HepG2 (cell line): ENCODE measurements around the gene ARL2. TPM values are rescaled to one million over a fixed set of nuclear protein-coding genes. Genes with fewer than 3 reads are reported as not detected.

Experiments
- IRX3 ChIP-seq: sonication (generic); formaldehyde crosslinking; IDR thresholded peaks from 2 replicates; pipeline ENCODE4 v1.8.1; 2023; ENCODE audit warnings: mild to moderate bottlenecking, low read depth, missing genetic modification reagents, borderline replicate concordance
- ISL2 ChIP-seq: sonication (generic); formaldehyde crosslinking; IDR thresholded peaks from 2 replicates; pipeline ENCODE4 v1.5.0; 2020; ENCODE audit warnings: missing genetic modification reagents
- MATR3 ChIP-seq: sonication (generic); formaldehyde crosslinking; IDR thresholded peaks from 2 replicates; pipeline ENCODE4 v1.4.0; 2020; ENCODE audit warnings: missing genetic modification reagents
- RAD21 ChIP-seq: fragments of 450-650 bp; formaldehyde crosslinking; IDR thresholded peaks from 2 replicates; pipeline ENCODE4 v1.5.0; 2020; ENCODE audit warnings: mild to moderate bottlenecking
- TSC22D2 ChIP-seq: sonication (generic); formaldehyde crosslinking; IDR thresholded peaks from 2 replicates; pipeline ENCODE4 v1.5.1; 2020; ENCODE audit warnings: missing genetic modification reagents, mild to moderate bottlenecking, borderline replicate concordance
- ZKSCAN5 ChIP-seq: sonication (generic); formaldehyde crosslinking; IDR thresholded peaks from 2 replicates; pipeline ENCODE4 v1.5.1; 2020; ENCODE audit warnings: mild to moderate bottlenecking, missing genetic modification reagents
- ZNF446 ChIP-seq: sonication (generic); formaldehyde crosslinking; IDR thresholded peaks from 2 replicates; pipeline ENCODE4 v1.5.0; 2020; ENCODE audit warnings: mild to moderate bottlenecking, missing genetic modification reagents
- ZNF761 ChIP-seq: sonication (generic); formaldehyde crosslinking; conservative IDR thresholded peaks from 2 replicates; pipeline ENCODE4 v1.4.0; 2020; ENCODE audit warnings: mild to moderate bottlenecking, missing genetic modification reagents
- ZSCAN22 ChIP-seq: sonication (generic); formaldehyde crosslinking; IDR thresholded peaks from 2 replicates; pipeline ENCODE4 v1.4.0; 2020; ENCODE audit warnings: mild to moderate bottlenecking, missing genetic modification reagents
- polyA plus RNA-seq, 8 experiments: library from polyadenylated mRNA; depleted of rRNA in 3 of 8; stranded (reverse) in 7 of 8; unstranded in 1 of 8; fragments of >200 nt; fragmentation: Illumina TruSeq in 4 of 8; extraction: Trizol in 4 of 8; gene quantifications; 2 replicates each; pipeline versions ENCODE4 v1.2.1 to v1.2.3, GENCODE V29; 2011 to 2016; ENCODE audit warnings: low read depth in 4 of 8, missing spikeins in 1 of 8, mixed read lengths in 1 of 8; ENCODE audit not compliant: insufficient read depth in 1 of 8
- total RNA-seq, 5 experiments: library from RNA; depleted of rRNA; stranded (reverse); fragments of >200 nt; fragmentation: Illumina TruSeq; extraction: Trizol; gene quantifications; 2 replicates each; pipeline ENCODE4 v1.2.3, GENCODE V29; 2016; ENCODE audit warnings: low read depth in 1 of 5
- TF ChIP-seq, protein P1 (sequence below): sonication (generic); formaldehyde crosslinking; IDR thresholded peaks from 2 replicates; pipeline ENCODE4 v1.5.1; 2020; ENCODE audit warnings: mild to moderate bottlenecking, missing genetic modification reagents
- TF ChIP-seq, protein P2 (sequence below): fragments of 450-650 bp; IDR thresholded peaks from 2 replicates; pipeline ENCODE4 v1.6.1; 2016
- TF ChIP-seq, protein P3 (sequence below): sonication (generic); formaldehyde crosslinking; IDR thresholded peaks from 2 replicates; pipeline ENCODE4 v1.8.0; 2022; ENCODE audit warnings: low read depth, missing genetic modification reagents
- TF ChIP-seq, protein P4 (sequence below), 2 experiments: sonication (generic) in 1 of 2; formaldehyde crosslinking in 1 of 2; IDR thresholded peaks; 2 replicates each; pipeline versions ENCODE4 v1.4.0 to v1.6.1; 2018 to 2020; ENCODE audit warnings: missing genetic modification reagents in 2 of 2, borderline replicate concordance in 1 of 2, low read depth in 1 of 2, mild to moderate bottlenecking in 1 of 2, missing biosample characterization in 1 of 2
- TF ChIP-seq, protein P5 (sequence below): sonication (generic); formaldehyde crosslinking; IDR thresholded peaks from 2 replicates; pipeline ENCODE4 v1.4.0; 2020; ENCODE audit warnings: missing genetic modification reagents, borderline replicate concordance

Gene ARL2
- total and polyA plus RNA-seq, 2 of the 13 experiments (the other 11 are each of a cell fraction or from before 2014, with no cell fraction given), result 82.9 to 84.4 TPM

DNA sequence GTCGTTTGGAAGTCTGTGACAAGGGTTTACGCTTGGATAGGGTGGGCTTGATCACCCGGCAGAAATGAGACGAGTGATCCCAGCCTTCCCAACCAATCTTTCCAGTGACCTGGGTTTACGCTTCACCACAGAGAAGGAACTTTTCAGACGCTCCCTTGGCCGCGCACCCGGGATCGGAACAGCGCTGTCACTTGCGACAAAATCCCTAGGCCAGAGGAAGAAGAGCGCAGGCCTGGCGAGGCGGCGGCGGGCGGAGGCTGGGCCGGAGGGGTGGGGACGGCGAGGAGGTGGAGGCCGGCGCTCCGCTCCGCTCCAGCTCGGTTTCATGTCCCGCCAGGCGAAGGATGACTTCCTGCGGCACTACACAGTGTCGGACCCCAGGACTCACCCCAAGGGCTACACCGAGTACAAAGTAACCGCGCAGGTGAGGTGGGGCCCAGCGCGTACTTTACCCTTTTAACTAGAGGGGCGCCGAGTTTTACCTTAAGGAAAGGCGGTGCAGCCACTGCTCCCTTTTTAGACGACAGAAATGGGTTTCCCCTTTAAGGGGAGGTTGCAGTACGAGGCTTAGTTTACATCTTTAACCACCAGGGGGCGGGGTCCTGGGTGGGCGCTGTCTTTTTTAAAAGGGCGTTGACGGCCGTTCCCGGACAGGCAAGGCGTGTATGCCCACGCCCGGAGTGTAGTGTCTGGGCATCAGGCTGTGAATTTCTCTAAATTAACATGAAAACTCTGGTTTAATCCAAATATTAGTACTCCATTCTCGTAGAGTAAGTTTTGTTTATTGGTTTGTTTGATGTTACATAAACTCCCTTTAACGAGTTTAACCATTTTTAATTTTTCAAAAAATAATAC lies 13.5 kb downstream of the ARL2 start, which contains the start of gene SNX15 (continued):
- TF ChIP-seq, protein P1, sequence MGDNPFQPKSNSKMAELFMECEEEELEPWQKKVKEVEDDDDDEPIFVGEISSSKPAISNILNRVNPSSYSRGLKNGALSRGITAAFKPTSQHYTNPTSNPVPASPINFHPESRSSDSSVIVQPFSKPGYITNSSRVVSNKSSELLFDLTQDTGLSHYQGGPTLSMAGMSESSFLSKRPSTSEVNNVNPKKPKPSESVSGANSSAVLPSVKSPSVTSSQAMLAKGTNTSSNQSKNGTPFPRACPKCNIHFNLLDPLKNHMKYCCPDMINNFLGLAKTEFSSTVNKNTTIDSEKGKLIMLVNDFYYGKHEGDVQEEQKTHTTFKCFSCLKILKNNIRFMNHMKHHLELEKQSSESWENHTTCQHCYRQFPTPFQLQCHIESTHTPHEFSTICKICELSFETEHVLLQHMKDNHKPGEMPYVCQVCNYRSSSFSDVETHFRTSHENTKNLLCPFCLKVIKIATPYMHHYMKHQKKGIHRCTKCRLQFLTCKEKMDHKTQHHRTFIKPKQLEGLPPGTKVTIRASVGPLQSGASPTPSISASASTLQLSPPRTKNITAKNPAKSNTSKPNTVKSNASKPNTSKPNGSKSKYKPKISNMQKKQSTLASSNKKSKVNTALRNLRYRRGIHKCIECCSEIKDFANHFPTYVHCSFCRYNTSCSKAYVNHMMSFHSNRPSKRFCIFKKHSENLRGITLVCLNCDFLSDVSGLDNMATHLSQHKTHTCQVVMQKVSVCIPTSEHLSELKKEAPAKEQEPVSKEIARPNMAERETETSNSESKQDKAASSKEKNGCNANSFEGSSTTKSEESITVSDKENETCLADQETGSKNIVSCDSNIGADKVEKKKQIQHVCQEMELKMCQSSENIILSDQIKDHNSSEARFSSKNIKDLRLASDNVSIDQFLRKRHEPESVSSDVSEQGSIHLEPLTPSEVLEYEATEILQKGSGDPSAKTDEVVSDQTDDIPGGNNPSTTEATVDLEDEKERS (CRISPR knock-in tag), result no peak
- TF ChIP-seq MATR3 (CRISPR knock-in tag), result no peak
- peak; percentile 59 for TF ChIP-seq ISL2 (CRISPR knock-in tag)
- TF ChIP-seq IRX3 (CRISPR knock-in tag), result 0 out of 2 replicates have a peak, but pooled peaks have one; percentile 51
- no peak for TF ChIP-seq ZKSCAN5 (CRISPR knock-in tag)
- TF ChIP-seq, protein P2, sequence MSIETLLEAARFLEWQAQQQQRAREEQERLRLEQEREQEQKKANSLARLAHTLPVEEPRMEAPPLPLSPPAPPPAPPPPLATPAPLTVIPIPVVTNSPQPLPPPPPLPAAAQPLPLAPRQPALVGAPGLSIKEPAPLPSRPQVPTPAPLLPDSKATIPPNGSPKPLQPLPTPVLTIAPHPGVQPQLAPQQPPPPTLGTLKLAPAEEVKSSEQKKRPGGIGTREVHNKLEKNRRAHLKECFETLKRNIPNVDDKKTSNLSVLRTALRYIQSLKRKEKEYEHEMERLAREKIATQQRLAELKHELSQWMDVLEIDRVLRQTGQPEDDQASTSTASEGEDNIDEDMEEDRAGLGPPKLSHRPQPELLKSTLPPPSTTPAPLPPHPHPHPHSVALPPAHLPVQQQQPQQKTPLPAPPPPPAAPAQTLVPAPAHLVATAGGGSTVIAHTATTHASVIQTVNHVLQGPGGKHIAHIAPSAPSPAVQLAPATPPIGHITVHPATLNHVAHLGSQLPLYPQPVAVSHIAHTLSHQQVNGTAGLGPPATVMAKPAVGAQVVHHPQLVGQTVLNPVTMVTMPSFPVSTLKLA, result no peak
- no peak for TF ChIP-seq ZNF446 (CRISPR knock-in tag)
- peak; percentile 49; the same call in 1 of the 2 replicates for TF ChIP-seq RAD21
- TF ChIP-seq, protein P3, sequence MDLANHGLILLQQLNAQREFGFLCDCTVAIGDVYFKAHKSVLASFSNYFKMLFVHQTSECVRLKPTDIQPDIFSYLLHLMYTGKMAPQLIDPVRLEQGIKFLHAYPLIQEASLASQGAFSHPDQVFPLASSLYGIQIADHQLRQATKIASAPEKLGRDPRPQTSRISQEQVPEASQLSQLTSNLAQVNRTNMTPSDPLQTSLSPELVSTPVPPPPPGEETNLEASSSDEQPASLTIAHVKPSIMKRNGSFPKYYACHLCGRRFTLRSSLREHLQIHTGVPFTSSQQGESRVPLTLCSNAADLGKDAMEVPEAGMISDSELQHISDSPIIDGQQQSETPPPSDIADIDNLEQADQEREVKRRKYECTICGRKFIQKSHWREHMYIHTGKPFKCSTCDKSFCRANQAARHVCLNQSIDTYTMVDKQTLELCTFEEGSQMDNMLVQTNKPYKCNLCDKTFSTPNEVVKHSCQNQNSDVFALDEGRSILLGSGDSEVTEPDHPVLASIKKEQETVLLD (CRISPR knock-in tag), result no peak
- TF ChIP-seq, protein P4, sequence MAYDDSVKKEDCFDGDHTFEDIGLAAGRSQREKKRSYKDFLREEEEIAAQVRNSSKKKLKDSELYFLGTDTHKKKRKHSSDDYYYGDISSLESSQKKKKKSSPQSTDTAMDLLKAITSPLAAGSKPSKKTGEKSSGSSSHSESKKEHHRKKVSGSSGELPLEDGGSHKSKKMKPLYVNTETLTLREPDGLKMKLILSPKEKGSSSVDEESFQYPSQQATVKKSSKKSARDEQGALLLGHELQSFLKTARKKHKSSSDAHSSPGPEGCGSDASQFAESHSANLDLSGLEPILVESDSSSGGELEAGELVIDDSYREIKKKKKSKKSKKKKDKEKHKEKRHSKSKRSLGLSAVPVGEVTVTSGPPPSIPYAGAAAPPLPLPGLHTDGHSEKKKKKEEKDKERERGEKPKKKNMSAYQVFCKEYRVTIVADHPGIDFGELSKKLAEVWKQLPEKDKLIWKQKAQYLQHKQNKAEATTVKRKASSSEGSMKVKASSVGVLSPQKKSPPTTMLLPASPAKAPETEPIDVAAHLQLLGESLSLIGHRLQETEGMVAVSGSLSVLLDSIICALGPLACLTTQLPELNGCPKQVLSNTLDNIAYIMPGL (CRISPR knock-in tag; IDR thresholded peaks at IDR 0.05; ENCODE audit: borderline replicate concordance in 1 of 2, low read depth in 1 of 2), result peak; percentile 79 to 92; a peak in 3 of 4 replicates
- no peak for TF ChIP-seq ZSCAN22 (CRISPR knock-in tag)
- TF ChIP-seq, protein P5, sequence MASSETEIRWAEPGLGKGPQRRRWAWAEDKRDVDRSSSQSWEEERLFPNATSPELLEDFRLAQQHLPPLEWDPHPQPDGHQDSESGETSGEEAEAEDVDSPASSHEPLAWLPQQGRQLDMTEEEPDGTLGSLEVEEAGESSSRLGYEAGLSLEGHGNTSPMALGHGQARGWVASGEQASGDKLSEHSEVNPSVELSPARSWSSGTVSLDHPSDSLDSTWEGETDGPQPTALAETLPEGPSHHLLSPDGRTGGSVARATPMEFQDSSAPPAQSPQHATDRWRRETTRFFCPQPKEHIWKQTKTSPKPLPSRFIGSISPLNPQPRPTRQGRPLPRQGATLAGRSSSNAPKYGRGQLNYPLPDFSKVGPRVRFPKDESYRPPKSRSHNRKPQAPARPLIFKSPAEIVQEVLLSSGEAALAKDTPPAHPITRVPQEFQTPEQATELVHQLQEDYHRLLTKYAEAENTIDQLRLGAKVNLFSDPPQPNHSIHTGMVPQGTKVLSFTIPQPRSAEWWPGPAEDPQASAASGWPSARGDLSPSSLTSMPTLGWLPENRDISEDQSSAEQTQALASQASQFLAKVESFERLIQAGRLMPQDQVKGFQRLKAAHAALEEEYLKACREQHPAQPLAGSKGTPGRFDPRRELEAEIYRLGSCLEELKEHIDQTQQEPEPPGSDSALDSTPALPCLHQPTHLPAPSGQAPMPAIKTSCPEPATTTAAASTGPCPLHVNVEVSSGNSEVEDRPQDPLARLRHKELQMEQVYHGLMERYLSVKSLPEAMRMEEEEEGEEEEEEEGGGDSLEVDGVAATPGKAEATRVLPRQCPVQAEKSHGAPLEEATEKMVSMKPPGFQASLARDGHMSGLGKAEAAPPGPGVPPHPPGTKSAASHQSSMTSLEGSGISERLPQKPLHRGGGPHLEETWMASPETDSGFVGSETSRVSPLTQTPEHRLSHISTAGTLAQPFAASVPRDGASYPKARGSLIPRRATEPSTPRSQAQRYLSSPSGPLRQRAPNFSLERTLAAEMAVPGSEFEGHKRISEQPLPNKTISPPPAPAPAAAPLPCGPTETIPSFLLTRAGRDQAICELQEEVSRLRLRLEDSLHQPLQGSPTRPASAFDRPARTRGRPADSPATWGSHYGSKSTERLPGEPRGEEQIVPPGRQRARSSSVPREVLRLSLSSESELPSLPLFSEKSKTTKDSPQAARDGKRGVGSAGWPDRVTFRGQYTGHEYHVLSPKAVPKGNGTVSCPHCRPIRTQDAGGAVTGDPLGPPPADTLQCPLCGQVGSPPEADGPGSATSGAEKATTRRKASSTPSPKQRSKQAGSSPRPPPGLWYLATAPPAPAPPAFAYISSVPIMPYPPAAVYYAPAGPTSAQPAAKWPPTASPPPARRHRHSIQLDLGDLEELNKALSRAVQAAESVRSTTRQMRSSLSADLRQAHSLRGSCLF (CRISPR knock-in tag), result no peak
- 0 out of 2 replicates have a peak, but pooled peaks have one; percentile 29 for TF ChIP-seq TSC22D2 (CRISPR knock-in tag)
- peak; percentile 80; the same call in 1 of the 2 replicates for TF ChIP-seq ZNF761 (CRISPR knock-in tag)
